H1 (cell line): ENCODE results near the gene NIPAL3.

Experiments
- CBX5 ChIP-seq: fragments of 300-800, 300-1000 bp; sonication (generic); IDR thresholded peaks from 2 replicates; pipeline ENCODE4 v1.7.1; 2016; ENCODE audit warnings: antibody characterized with exemption, low read length, low read depth
- POLR2A ChIP-seq, 2 experiments: IDR thresholded peaks; 1 replicate in 1 of 2; 2 replicates in 1 of 2; pipeline ENCODE4 v1.6.1; 2011; ENCODE audit warnings: low read depth in 2 of 2, low read length in 2 of 2, mild to moderate bottlenecking in 2 of 2; ENCODE audit errors: control extremely low read depth in 1 of 2
- POLR2AphosphoS5 ChIP-seq: IDR thresholded peaks from 2 replicates; pipeline ENCODE4 v1.6.1; 2011; ENCODE audit warnings: low read depth, low read length
- RFX5 ChIP-seq: IDR thresholded peaks from 2 replicates; pipeline ENCODE4 v1.6.1; 2011; ENCODE audit warnings: low read depth, low read length, improper control_type of control experiment, borderline replicate concordance
- TF ChIP-seq, protein P1 (sequence below), 3 experiments: IDR thresholded peaks; 1 replicate in 2 of 3; 2 replicates in 1 of 3; pipeline versions ENCODE4 v1.5.1 to v1.6.1; 2011; ENCODE audit warnings: low read length in 3 of 3, mild to moderate bottlenecking in 3 of 3, inconsistent platforms in 2 of 3, low read depth in 1 of 3, moderate library complexity in 1 of 3; ENCODE audit not compliant: insufficient read depth in 1 of 3; ENCODE audit errors: control extremely low read depth in 1 of 3

DNA sequence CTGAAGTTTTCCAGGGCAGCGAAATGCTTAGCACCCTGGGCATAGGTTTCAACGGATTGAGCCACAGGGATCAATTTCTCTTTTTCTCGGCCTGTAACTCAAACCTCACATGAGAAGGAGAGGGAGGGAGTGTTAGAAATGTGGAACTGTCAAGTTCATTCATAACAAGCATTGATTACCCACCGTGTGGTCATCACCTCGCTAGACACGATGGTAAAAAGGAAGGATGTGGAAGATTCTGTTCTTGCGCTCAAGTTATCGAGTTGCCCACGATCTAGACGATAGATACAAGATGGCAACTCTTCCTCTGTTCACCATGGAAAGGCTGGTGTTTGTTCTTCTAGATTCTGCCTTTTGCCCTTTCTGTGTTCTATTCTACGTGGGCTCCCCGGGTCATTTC, 83.0 kb downstream of the NIPAL3 start:
- TF ChIP-seq, protein P1, sequence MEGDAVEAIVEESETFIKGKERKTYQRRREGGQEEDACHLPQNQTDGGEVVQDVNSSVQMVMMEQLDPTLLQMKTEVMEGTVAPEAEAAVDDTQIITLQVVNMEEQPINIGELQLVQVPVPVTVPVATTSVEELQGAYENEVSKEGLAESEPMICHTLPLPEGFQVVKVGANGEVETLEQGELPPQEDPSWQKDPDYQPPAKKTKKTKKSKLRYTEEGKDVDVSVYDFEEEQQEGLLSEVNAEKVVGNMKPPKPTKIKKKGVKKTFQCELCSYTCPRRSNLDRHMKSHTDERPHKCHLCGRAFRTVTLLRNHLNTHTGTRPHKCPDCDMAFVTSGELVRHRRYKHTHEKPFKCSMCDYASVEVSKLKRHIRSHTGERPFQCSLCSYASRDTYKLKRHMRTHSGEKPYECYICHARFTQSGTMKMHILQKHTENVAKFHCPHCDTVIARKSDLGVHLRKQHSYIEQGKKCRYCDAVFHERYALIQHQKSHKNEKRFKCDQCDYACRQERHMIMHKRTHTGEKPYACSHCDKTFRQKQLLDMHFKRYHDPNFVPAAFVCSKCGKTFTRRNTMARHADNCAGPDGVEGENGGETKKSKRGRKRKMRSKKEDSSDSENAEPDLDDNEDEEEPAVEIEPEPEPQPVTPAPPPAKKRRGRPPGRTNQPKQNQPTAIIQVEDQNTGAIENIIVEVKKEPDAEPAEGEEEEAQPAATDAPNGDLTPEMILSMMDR (IDR thresholded peaks at IDR 0.05; ENCODE audit: control extremely low read depth in 1 of 3, insufficient read depth in 1 of 3, low read depth in 1 of 3, low read length in 3 of 3): no peak
- TF ChIP-seq POLR2AphosphoS5 (no peak), RFX5 (no peak), CBX5 (no peak), POLR2A (IDR thresholded peaks at IDR 0.05; ENCODE audit: control extremely low read depth in 1 of 2, low read depth in 2 of 2, low read length in 2 of 2) (no peak)
